GM18505 (cell line): ENCODE results near the gene AHI1.

Experiments
- ATAC-seq: cut with Tn5 transposase; IDR thresholded peaks from one replicate; pipeline ENCODE4 v1.9.1; 2021; ENCODE audit not compliant: unreplicated experiment
- POLR2A ChIP-seq: IDR thresholded peaks from 4 replicates; pipeline ENCODE4 v1.6.1; 2011; ENCODE audit warnings: borderline replicate concordance; ENCODE audit not compliant: insufficient read depth, insufficient read length; ENCODE audit errors: extremely low read depth

AHI1 gene

DNA sequence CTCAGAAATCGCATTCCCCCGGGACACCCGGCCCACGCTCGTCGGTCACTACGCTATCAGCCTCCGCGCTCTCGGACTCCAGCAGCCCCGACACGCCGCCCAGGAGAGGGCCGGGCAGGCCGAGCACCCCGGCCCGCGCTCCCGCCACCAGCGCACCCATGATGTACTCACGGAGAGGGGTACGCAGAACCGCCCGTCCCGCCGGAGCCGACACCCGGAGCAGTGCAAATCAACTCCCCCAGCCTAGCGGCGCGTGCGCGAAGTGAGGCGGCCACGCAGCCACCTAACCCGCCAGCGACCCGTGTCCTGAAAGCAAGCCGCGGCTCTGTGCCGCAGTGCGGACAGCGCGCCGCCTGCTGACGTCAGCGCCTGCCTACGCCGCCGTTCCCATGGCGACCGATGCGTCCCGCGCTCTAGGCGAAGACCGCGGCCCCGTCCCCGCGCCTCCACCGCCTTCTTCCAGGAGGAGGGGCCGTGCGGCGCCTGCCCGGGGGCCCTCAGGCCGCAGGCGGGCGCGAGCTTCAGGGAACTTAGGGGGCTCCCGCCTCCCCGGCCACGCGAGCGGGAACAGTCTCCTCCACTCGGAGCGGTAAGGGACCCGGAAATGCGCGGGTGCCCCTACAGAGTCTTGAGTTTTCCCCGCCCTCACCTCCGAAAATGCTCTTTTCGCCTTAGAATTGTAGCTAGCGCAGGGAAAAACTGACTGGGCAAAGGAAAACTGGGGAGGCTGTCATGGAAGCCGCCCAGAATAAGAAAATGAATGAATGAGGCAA, at the start of gene AHI1:
AHI1 (minus strand) TSS at position 329 of the 773 bp plus-strand sequence. CDS start 5,503 bp downstream, outside the sequence.
- peak; percentile 97 for ATAC-seq
- peak; percentile 84 for TF ChIP-seq POLR2A

DNA sequence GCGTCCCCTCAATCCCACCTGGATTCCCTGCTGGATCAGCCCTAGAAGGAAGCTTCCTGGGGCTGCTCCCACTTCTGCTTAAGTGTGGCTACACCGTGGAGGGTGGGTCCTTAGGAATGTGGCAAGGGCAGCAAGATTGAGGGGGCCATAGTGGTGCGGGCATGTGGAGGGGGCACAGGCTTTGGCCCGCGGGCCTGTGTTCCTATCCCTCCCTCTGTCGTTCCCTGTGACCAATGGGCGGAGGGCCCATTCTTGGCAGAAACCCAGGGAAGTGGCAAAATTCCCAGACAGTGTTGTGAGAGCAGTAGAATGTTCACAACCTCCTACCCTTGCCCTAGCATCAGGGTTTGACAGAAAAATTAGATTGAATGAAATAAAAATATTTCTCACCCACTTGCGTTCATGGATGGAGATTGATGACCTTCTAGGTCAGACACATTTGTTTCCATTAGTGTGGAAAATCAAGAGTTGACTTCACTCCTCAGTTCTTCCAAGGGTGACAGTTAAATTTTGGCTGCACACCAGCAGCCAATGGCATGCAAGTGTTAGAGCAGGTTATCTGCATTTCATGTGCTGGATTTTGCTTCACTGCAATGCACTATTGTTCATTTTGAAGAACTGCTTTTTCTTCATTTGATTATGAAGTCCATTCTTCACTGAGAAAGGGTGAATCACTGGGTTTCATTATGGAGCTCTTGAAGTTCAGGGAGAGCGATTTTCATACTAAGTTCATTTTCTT, 49.3 kb upstream of the AHI1 start:
- ATAC-seq = no peak
- TF ChIP-seq POLR2A = no peak

DNA sequence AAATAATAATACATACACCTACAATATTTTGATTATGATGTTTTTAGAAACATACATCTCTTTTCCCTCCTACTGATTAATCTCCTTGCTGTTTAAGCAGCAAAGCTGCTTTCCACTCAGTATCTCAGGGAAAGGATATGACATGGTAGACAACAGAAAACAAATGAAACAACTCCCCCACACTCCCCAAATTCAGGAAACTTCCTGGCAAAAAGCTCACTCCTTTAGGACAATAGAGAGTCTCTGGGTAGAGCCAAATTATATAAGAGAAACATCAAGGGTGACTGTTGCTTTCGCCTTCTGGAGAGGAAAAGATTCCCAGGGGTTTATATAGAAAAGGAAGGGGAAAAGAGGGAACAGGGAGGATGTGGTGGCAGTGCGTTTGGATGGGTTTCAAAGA, 48.7 kb upstream of the AHI1 start:
- TF ChIP-seq POLR2A = no peak
- no peak for ATAC-seq

DNA sequence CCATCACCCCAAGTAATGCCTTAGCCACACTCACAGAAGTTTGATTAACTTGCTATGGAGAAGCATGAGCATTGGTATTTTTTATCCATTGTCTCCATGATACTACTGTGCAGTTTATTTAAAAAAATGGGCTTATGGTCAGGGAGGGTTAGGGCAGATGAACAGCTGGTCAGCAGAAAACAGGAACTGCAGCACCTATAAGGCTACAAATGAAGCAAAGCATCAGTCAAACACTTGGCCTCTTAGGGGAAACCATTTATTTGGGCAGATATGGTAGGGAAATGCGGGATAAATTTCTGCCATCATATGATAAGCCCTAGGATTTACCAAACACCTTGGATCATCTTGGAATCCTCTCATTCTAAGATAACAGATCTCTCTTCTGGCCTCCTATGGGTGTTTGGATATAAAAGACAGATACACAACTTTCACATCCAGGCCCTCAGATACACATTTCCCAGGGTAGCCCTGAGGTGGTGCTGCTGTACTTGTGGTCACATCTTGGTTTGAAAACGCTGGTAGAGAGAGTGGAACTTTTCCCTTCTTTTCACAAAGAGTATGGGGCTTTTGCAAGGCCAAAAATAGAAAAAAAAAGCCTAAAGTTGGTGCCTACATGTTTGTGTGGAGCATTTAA, 42.8 kb upstream of the AHI1 start:
- TF ChIP-seq POLR2A = no peak
- ATAC-seq = no peak

GRCh38 chr6:135537741-135538301, 40.3 kb upstream of the AHI1 start:
- ATAC-seq = no peak
- TF ChIP-seq POLR2A = no peak

DNA sequence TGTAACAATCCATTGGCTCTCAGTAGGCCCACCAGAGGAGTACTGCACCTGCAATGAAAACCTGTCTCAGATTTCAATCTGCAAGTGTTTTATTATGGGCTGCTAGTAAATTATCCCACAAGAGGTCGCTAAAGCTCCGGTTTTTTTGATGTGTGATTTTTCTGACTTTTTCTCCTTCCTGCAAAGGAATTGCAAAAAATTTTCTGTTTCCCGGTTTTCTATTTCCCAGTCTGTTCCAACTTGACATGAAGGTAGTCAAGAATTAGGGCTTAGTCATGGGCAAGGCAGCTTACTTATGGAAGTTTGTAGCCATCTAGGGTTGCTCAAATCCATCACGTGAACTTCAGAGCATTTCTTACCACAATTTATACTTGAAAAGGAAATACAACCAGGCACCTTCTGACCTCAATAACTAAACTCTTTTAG, 38.5 kb upstream of the AHI1 start:
- no peak for TF ChIP-seq POLR2A
- no peak for ATAC-seq

DNA sequence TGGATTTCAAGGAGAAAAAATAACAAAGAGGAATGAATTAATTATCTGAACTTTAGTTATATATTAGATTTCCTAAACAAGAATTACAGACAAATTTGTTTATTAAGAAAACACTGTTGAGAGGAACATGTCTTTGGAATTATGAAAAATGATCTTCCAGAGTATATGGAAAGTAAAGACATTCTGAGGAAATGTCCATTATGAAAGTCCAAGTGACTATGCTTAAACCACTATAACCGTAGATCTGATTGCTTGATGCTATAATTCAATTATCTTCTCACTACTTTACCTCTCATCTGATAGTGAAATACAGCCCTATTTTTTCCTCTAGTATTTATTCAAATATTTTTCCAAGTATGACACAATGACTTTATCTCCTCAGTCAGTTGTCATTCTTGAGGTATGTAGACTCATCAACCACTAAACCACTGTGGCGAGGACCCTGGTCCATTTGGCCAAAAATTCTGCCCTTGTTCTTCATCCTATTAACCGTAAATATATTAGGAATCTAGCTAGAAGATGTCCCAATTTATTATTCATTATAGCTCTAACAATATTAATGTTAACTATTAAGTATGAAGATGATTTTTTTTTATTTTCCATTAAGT, 37.3 kb upstream of the AHI1 start:
- TF ChIP-seq POLR2A = no peak
- ATAC-seq = no peak

GRCh38 chr6:135532559-135532958, 35.0 kb upstream of the AHI1 start:
- no peak for ATAC-seq
- TF ChIP-seq POLR2A = no peak

GRCh38 chr6:135531954-135532490, 34.5 kb upstream of the AHI1 start:
- no peak for ATAC-seq
- TF ChIP-seq POLR2A = no peak

DNA sequence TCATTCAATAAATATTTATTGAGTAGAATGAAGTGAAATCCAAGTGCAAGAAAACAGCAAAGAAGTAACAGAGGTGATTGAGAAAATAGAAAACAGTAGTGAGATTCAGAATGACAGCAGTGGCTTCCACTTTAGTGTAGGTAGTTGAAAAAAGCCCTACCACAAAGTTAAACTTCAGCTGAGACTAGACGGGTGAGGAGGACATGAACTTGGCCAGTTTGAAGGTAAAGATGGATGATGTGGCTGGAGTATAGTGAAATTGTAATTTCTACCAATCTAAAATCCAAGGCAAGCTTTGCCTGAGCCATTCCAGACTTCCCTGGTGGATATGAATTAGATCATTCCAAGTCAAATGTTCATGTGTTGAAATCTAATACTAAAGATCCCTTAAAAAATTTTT, 32.6 kb upstream of the AHI1 start:
- ATAC-seq = no peak
- TF ChIP-seq POLR2A = no peak

- no peak for ATAC-seq
- TF ChIP-seq POLR2A = no peak
These were observed 30.4 kb upstream of the AHI1 start for GRCh38 chr6:135527960-135528249.

DNA sequence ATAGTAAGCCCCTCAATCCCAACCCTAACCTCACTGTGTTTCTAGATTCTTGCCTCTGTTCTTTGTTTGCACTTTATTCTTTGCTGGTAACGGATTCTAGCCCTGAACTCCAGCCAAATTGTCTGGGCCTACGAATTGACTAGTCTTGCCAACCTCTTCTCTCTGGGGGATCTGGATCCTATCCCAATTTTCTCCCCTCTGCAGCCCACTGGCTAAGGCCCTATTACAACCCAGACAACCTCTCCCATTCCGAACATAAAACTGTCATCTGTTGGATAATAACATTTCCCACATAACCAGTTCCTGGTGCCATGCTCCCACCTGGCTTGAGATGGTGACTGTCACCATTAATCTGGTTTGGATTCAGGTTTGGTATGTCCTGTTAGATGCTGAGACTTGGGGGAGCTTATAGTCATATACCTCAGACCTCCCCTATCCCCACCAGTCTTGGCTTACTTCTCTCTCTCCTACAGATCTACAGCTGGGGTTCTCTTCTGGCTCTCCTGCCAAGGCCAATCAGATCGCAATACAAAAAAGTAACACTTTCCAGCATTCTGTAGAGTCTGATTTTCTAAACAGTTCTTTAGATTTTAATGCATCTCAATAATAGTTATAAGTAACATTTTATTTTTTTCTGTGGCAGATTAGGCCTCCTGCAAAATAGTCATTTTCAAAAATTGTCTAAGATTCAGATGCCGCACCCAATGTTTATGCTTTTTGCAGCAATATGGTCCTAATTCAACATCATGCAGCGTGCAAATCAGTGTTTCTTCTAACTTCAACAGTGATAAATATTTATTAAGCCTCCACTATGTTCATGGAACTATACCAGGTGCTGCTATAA, 29.8 kb upstream of the AHI1 start:
- no peak for TF ChIP-seq POLR2A
- ATAC-seq = no peak
